HepG2 (cell line): ENCODE results near the gene C19orf47. TPM values are rescaled to one million over a fixed set of nuclear protein-coding genes. Genes with fewer than 3 reads are reported as not detected.

ENCODE experiments used
- ATAC-seq: fragments of 200-7000 bp; cut with Tn5 transposase; 3 replicates; pipeline ENCODE4 v1.9.1; 2020; ENCODE audit warnings: mild to moderate bottlenecking, moderate library complexity
- BruUV-seq: library from RNA; stranded (reverse); fragments of 400-500 nt; replicated peaks from 2 replicates; lab custom pipeline; 2021; lab: Mats Ljungman, UMichigan
- CTCF ChIA-PET: fragments of 300-600 bp; formaldehyde crosslinking; extraction: SDS; loops from one replicate; lab custom pipeline; 2021; ENCODE audit warnings: low total read pairs, inconsistent platforms, low intra/inter-chr PET ratio; lab: Yijun Ruan, JAX
- POLR2A ChIA-PET: fragments of 350-600 bp; sonication (Branson Sonifier 250); formaldehyde crosslinking; loops from one replicate; lab custom pipeline; 2020; ENCODE audit warnings: antibody characterized with exemption, inconsistent platforms; lab: Yijun Ruan, JAX
- DNase-seq: peaks from one replicate; pipeline ENCODE4 v3.0.0-alpha.2; 2015; ENCODE audit warnings: low spot score
- FAIRE-seq: peaks from 3 replicates; lab custom pipeline; 2011; peaks lifted over from hg19 to GRCh38; lab: Jason Lieb, UNC
- H2AFZ ChIP-seq: one replicate; pipeline ENCODE4 v1.6.1; 2011; ENCODE audit warnings: low read length, inconsistent platforms
- H3K27ac ChIP-seq: fragments of 300-600 bp; 3 replicates; pipeline ENCODE4 v1.8.0; 2011; ENCODE audit warnings: mixed run types, mild to moderate bottlenecking, mixed read lengths, low read length, inconsistent platforms; ENCODE audit not compliant: insufficient read depth; ENCODE audit errors: extremely low read length
- H3K27me3 ChIP-seq, 2 experiments: fragments of 200-600 bp in 1 of 2; 2 replicates in 1 of 2; 3 replicates in 1 of 2; pipeline versions ENCODE4 v1.6.0 to v1.8.0; 2011; ENCODE audit warnings: low read length in 2 of 2, mild to moderate bottlenecking in 2 of 2, moderate library complexity in 2 of 2, inconsistent platforms in 1 of 2; ENCODE audit not compliant: insufficient read depth in 2 of 2, control insufficient read depth in 1 of 2
- H3K36me3 ChIP-seq, 2 experiments: fragments of 200-600 bp in 1 of 2; replicated peaks in 1 of 2; 2 replicates in 1 of 2; 3 replicates in 1 of 2; pipeline versions ENCODE4 v1.5.1 to v1.8.0; 2011; ENCODE audit warnings: low read length in 2 of 2, inconsistent platforms in 1 of 2; ENCODE audit not compliant: insufficient read depth in 2 of 2, control insufficient read depth in 1 of 2
- H3K4me1 ChIP-seq: 2 replicates; pipeline ENCODE4 v1.5.1; 2012; ENCODE audit warnings: low read length, inconsistent platforms; ENCODE audit not compliant: insufficient read depth
- H3K4me2 ChIP-seq: 2 replicates; pipeline ENCODE4 v1.6.0; 2011; ENCODE audit warnings: low read depth, low read length, inconsistent platforms
- H3K4me3 ChIP-seq, 3 experiments: fragments of 200-600 bp in 1 of 3; sonication (generic), shearing (Covaris generic) in 1 of 3; replicated peaks in 1 of 3; 2 replicates each; pipeline ENCODE4 v1.5.1; 2011 to 2016; ENCODE audit warnings: low read length in 3 of 3, inconsistent platforms in 2 of 3, low read depth in 2 of 3, mild to moderate bottlenecking in 2 of 3, control low read depth in 1 of 3, mixed read lengths in 1 of 3; ENCODE audit not compliant: insufficient read depth in 1 of 3
- H3K79me2 ChIP-seq: one replicate; pipeline ENCODE4 v1.6.1; 2011; ENCODE audit warnings: low read length, inconsistent platforms; ENCODE audit not compliant: insufficient read depth
- H3K9ac ChIP-seq: 2 replicates; pipeline ENCODE4 v1.6.0; 2011; ENCODE audit warnings: mild to moderate bottlenecking, low read depth, low read length, inconsistent platforms; ENCODE audit not compliant: insufficient read depth
- H3K9me3 ChIP-seq: 2 replicates; pipeline ENCODE4 v1.5.1; 2012; ENCODE audit warnings: mild to moderate bottlenecking, low read length
- H4K20me1 ChIP-seq: 2 replicates; pipeline ENCODE4 v1.6.0; 2011; ENCODE audit warnings: inconsistent platforms, mild to moderate bottlenecking, low read length, moderate library complexity; ENCODE audit not compliant: insufficient read depth
- KDM6A ChIP-seq: IDR thresholded peaks from 2 replicates; pipeline ENCODE4 v1.6.1; 2016; ENCODE audit warnings: low read depth
- SAP130 ChIP-seq: IDR thresholded peaks from 2 replicates; pipeline ENCODE4 v1.6.1; 2016; ENCODE audit warnings: low read depth
- ZBTB46 ChIP-seq: sonication (generic); formaldehyde crosslinking; IDR thresholded peaks from 2 replicates; pipeline ENCODE4 v1.4.0; 2020; ENCODE audit warnings: mild to moderate bottlenecking, missing genetic modification reagents, borderline replicate concordance
- ZFP1 ChIP-seq: IDR thresholded peaks from 2 replicates; pipeline ENCODE4 v1.6.1; 2016
- ZNF251 ChIP-seq: sonication (generic); formaldehyde crosslinking; IDR thresholded peaks from 2 replicates; pipeline ENCODE4 v1.9.0; 2021; ENCODE audit warnings: mild to moderate bottlenecking, missing genetic modification reagents
- ZNF580 ChIP-seq: IDR thresholded peaks from 2 replicates; pipeline ENCODE4 v1.6.1; 2016; ENCODE audit warnings: low read depth, borderline replicate concordance
- ZNF589 ChIP-seq: sonication (generic); formaldehyde crosslinking; conservative IDR thresholded peaks from 2 replicates; pipeline ENCODE4 v1.8.0; 2022; ENCODE audit warnings: mild to moderate bottlenecking, moderate library complexity, missing genetic modification reagents
- WGBS: methylation state at CpG from one replicate; pipeline ENCODE4 v1.1.6; 2017; ENCODE audit warnings: low lambda C conversion rate; 5-methylcytosine and 5-hydroxymethylcytosine counted together
- in situ Hi-C: cut with HindIII; loops from 2 replicates; pipeline ENCODE4 v1.10.0; 2017; ENCODE audit warnings: low pct_unique_long_range_greater_than_20kb; ENCODE audit not compliant: extremely low pct_ligation_motif_present
- intact Hi-C: fragments of 100-400 bp; cut with micrococcal nuclease; formaldehyde crosslinking; loops from one replicate; pipeline ENCODE4 v1.10.0; 2022; ENCODE audit not compliant: unreplicated experiment
- polyA plus RNA-seq, 8 experiments: library from polyadenylated mRNA; depleted of rRNA in 3 of 8; stranded (reverse) in 7 of 8; unstranded in 1 of 8; fragments of >200 nt; fragmentation: Illumina TruSeq in 4 of 8; extraction: Trizol in 4 of 8; gene quantifications; 2 replicates each; pipeline versions ENCODE4 v1.2.1 to v1.2.3, GENCODE V29; 2011 to 2016; ENCODE audit warnings: low read depth in 4 of 8, missing spikeins in 1 of 8, mixed read lengths in 1 of 8; ENCODE audit not compliant: insufficient read depth in 1 of 8
- total RNA-seq, 5 experiments: library from RNA; depleted of rRNA; stranded (reverse); fragments of >200 nt; fragmentation: Illumina TruSeq; extraction: Trizol; gene quantifications; 2 replicates each; pipeline ENCODE4 v1.2.3, GENCODE V29; 2016; ENCODE audit warnings: low read depth in 1 of 5

The C19orf47 gene
- total and polyA plus RNA-seq, 2 of the 13 experiments (the other 11 are each of a cell fraction or from before 2014, with no cell fraction given): 8.1 to 10.6 TPM

GRCh38 chr19:40326201-40326600, 22.0 kb downstream of the C19orf47 start:
- ATAC-seq (no peak), FAIRE-seq (no peak), DNase-seq (no peak)
- no peaks in the 10 kb centered on the region for H3K27me3 ChIP-seq
- TF ChIP-seq ZNF580 (CRISPR knock-in tag) (no peak), ZNF589 (CRISPR knock-in tag) (no peak), ZFP1 (CRISPR knock-in tag) (no peak), KDM6A (CRISPR knock-in tag) (no peak)
- no peaks in the 10 kb centered on the region for H3K4me1 ChIP-seq
- POLR2A ChIA-PET: no interaction called here
- H4K20me1 ChIP-seq: no peaks in the 10 kb centered on the region
- WGBS: 92% methylated on average over 4 of the region's 14 CpGs
- no peak overlapping the region for H3K9ac ChIP-seq
- no peaks in the 10 kb centered on the region for H3K9me3 ChIP-seq
- no peak overlapping the region for H3K27ac ChIP-seq
- no peak overlapping the region for H3K4me2 ChIP-seq
- no peak overlapping the region for H3K4me3 ChIP-seq
- H2AFZ ChIP-seq: no peak overlapping the region
- CTCF ChIA-PET: no interaction called here
- in situ Hi-C loops (no loop called here), intact Hi-C loops (no loop called here)
- BruUV-seq: no TSS peak
- no peaks in the 10 kb centered on the region for H3K79me2 ChIP-seq
- peaks cover 26 to 65% of the 10 kb centered on the region in 2 experiments for H3K36me3 ChIP-seq

- no peak overlapping the region for H3K27ac ChIP-seq
- H4K20me1 ChIP-seq: no peaks in the 10 kb centered on the region
- no peak for ATAC-seq
- no peak overlapping the region for H3K4me3 ChIP-seq
- FAIRE-seq: no peak
- H3K79me2 ChIP-seq: no peaks in the 10 kb centered on the region
- no TSS peak for BruUV-seq
- no peak overlapping the region for H3K4me2 ChIP-seq
- 97% methylated on average over 13 of the region's 13 CpGs for WGBS
- no peaks in the 10 kb centered on the region for H3K4me1 ChIP-seq
- H3K9ac ChIP-seq: no peak overlapping the region
- no peak for DNase-seq
- peaks cover 27 to 59% of the 10 kb centered on the region in 2 experiments for H3K36me3 ChIP-seq
- no peak overlapping the region for H2AFZ ChIP-seq
- no peak for TF ChIP-seq SAP130
- TF ChIP-seq ZBTB46: no peak
- TF ChIP-seq ZNF251 (CRISPR knock-in tag): no peak
- in situ Hi-C loops (no loop called here), intact Hi-C loops (no loop called here)
- ChIA-PET POLR2A (no interaction called here), CTCF (no interaction called here)
- no peaks in the 10 kb centered on the region for H3K9me3 ChIP-seq
- H3K27me3 ChIP-seq: no peaks in the 10 kb centered on the region
Observed at GRCh38 chr19:40323705-40324104, 24.5 kb downstream of the C19orf47 start.
